Temporal lobe (tissue), 1 donor: ENCODE data around the gene CANX. TPM values are rescaled to one million over a fixed set of nuclear protein-coding genes. Genes with fewer than 3 reads are reported as not detected.

ENCODE experiments used
- total RNA-seq: library from RNA; depleted of rRNA; stranded (reverse); fragments of >200 nt; gene quantifications from one replicate; pipeline ENCODE4 v1.2.3, GENCODE V29; 2014

The CANX gene
- total RNA-seq, 1 donor from 2014 or later = 289 TPM

Other genes starting within 250 kb of the CANX start
- gene RUFY1, start 148.4 kb upstream of the CANX start, total RNA-seq = 20.2 TPM
- 448 TPM for gene HNRNPH1, start 75.3 kb upstream of the CANX start, total RNA-seq
- not detected for gene CBY3, start 17.9 kb upstream of the CANX start, total RNA-seq
- 12.8 TPM for gene MAML1, start 33.9 kb downstream of the CANX start, total RNA-seq
- gene LTC4S, start 95.0 kb downstream of the CANX start, total RNA-seq = 0.74 TPM
- gene MGAT4B, start 107.9 kb downstream of the CANX start, total RNA-seq = 70.3 TPM
- 45.7 TPM for gene SQSTM1, start 121.9 kb downstream of the CANX start, total RNA-seq
- 33.9 TPM for gene MRNIP, start 159.8 kb downstream of the CANX start, total RNA-seq
- gene TBC1D9B, start 208.9 kb downstream of the CANX start, total RNA-seq = 31.0 TPM